ENCODE measurements around the gene ATMIN. TPM values are rescaled to one million over a fixed set of nuclear protein-coding genes. Genes with fewer than 3 reads are reported as not detected.

ATMIN gene
- total and polyA plus RNA-seq, 2 of the 13 experiments (the other 11 are each of a cell fraction or from before 2014, with no cell fraction given), result 34.6 to 60.4 TPM

DNA sequence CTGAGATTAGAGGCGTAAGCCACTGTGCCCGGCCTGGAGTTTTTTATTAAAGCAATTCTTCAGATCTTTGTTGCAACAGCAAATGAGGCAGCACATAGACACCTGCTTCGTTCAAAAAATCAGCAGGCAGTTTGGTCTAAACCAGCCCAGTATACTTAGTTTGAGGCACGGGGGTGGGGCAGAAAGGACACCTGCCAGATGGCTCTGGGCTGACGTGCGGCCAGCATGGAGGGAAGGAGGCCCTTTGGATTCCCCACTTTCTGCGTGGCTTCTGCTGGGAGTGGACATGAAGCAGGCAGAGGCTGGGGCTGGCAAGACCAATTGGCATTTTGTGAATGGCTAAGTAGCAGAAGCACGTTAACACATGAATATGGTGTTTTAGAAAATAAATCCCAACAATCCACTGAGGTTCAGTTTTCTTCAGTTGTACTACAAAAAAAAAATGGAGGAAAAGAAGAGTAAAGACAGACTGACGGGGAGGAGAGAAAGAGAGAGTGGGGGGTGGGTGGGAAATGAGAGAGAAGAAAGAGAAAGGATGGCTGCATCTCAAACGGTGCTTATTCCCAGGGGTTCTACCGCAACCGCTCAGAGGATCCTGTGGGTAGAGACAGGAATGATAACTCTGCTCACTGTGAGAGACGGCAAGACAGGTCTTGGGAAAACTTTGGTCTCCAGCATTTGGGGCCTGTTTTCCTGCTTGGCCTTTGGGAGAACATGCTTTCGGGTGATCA is 25.1 kb downstream of the ATMIN start (continued):
- TF ChIP-seq AKNA (CRISPR knock-in tag; IDR thresholded peaks at IDR 0.05; ENCODE audit: borderline replicate concordance) (no peak), ZNF619 (CRISPR knock-in tag; IDR thresholded peaks at IDR 0.05) (no peak), KLF15 (CRISPR knock-in tag; IDR thresholded peaks at IDR 0.05; ENCODE audit: borderline replicate concordance) (no peak), SMARCC2 (IDR thresholded peaks at IDR 0.05) (no peak)
- TF ChIP-seq, protein P1, sequence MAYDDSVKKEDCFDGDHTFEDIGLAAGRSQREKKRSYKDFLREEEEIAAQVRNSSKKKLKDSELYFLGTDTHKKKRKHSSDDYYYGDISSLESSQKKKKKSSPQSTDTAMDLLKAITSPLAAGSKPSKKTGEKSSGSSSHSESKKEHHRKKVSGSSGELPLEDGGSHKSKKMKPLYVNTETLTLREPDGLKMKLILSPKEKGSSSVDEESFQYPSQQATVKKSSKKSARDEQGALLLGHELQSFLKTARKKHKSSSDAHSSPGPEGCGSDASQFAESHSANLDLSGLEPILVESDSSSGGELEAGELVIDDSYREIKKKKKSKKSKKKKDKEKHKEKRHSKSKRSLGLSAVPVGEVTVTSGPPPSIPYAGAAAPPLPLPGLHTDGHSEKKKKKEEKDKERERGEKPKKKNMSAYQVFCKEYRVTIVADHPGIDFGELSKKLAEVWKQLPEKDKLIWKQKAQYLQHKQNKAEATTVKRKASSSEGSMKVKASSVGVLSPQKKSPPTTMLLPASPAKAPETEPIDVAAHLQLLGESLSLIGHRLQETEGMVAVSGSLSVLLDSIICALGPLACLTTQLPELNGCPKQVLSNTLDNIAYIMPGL (CRISPR knock-in tag; IDR thresholded peaks at IDR 0.05; ENCODE audit: borderline replicate concordance in 1 of 2, low read depth in 1 of 2), result no peak
